Measurements from ENCODE around the gene ZNF90.

- no peak for TF ChIP-seq CTCF (IDR thresholded peaks at IDR 0.05)
- no peak for TF ChIP-seq POLR2A (IDR thresholded peaks at IDR 0.05)
These were observed 47.1 kb downstream of the ZNF90 start for GRCh38 chr19:20124879-20125278.

Measured in Peyer's patch (tissue), 4 donors.